T-helper 2 cell treated with Interferon-gamma antibody and Interleukin-4, amounts not matched to agents 100 ng/mL and 5 ng/mL, for 36 hours (primary cell): Measurements from ENCODE around the gene CHMP1A. TPM values are rescaled to one million over a fixed set of nuclear protein-coding genes. Genes with fewer than 3 reads are reported as not detected.
"Not testable (repeated sequence)": the region's sequence is repeated elsewhere in the genome, so short reads cannot be mapped to it uniquely, and the experiment has no call there.

Experiments used
- intact Hi-C: fragments of 100-400 bp; cut with micrococcal nuclease; formaldehyde crosslinking; loops from one replicate; pipeline ENCODE4 v1.15.1; 2023
- total RNA-seq: library from RNA; stranded (reverse); gene quantifications from 2 replicates; pipeline ENCODE4 v1.2.3, GENCODE V29; 2022

Gene CHMP1A
- 98.8 and 101 TPM in 2 replicates for total RNA-seq

DNA sequence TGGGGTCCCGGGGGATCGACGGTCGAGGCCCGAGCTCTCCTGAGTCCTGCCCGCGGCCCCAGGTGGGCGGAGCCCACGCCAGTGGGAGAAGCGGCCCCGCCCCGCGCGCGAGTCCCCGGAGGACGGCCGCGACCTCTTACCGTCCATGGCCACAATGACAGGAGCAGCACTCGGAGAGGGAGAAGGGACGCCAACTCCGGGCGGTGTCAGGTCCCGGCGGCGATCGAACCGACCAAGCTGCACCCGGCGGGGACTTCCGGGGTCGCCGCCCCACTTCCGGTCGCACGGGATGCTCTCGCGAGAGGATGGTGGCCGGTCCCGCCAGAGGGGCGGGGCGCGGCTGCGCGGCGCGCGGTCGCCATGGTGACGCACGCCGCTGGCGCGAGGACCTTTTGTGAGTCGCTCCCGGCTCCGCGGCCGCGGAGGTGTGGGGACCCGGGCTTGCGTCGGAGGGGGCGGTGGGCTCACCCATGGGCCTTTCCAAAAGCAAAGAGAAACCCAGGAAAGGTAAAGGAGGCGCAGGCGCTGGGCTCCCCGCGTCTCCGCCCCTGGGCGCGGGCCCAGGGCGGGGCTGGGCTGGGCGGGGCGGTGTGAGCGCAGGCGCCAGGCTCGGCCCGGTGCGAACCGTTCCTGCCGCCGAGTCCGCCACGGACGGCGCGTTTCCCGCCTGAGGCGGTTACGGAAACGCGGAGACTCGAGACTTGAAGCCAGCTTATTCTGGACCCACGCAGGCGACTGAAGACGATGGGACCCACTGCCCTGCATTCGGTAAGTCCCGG lies at the start of gene CHMP1A, which contains the start of gene SPATA33:
TSS of gene CHMP1A (minus strand) at position 267 of the 779 bp plus-strand sequence. CDS start at position 147, 120 bp downstream.
TSS of gene SPATA33 (plus strand) at position 395 of the 779 bp plus-strand sequence. CDS start at position 471, 76 bp downstream.
- intact Hi-C loops, result loop anchor here (1.0 to 5.0 kb wide), 5 partner anchors 29 to 415 kb away; partner anchors contain the start of genes CDK10, RPL13, SPATA2L and VPS9D1

DNA sequence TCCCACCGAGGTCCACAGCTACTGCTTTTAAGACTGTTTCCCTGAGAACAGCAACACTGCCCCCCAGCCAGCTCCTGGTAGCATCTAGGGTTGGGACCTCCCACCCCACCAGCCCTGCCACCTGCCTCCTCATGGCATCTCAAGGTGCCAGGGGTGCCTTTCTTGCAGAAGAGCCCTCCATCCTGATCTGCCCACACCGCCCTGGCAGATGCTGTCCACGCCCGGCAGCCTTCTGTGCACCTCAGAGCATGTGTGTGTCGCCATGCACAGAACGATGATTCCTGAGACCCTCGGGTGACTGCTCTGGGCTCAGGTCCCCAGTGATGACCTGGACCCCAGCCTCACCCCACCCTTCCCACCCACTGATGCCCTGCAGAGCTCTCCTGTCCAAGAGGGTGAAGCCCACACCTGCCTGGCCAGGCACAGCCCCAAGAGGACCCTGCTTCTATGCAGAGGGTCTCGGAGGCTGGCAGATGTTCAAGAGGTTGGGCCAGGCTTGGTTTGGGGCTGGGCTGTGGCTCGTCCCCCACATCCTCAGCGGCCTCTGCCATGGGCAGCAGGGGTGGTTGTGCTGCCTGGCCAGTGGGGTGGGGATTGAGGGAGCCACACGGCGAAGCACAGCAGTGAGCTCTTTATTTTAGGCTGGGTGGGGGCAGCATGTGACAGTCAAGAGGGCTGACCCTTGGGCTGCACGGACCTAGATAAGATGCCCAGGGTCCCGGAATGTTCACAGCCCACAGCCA lies 49.2 kb upstream of the CHMP1A start:
- intact Hi-C loops, result loop anchor here (1.0 kb wide), 3 partner anchors 87 to 204 kb away; no protein-coding TSS in a partner anchor

DNA sequence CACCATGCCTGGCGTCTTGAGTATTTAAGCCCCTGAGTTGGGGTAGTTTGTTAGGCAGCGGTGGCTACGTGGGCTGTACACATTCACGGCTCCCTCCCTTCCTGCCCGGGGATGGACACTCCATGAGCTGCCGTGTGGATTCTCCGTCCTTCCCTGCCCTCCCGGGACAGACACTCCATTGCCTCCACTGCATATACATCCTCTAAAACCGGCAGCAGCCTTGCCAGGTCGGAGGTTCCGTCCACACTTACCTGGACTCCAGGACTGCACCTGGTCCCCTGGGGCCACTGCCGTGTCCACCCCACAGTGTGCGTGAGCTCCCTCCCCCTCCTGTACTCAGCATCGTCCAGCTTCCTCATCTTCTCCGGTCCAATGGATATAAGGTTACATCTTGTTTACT lies 47.5 kb upstream of the CHMP1A start:
- intact Hi-C loops, result no loop called here

DNA sequence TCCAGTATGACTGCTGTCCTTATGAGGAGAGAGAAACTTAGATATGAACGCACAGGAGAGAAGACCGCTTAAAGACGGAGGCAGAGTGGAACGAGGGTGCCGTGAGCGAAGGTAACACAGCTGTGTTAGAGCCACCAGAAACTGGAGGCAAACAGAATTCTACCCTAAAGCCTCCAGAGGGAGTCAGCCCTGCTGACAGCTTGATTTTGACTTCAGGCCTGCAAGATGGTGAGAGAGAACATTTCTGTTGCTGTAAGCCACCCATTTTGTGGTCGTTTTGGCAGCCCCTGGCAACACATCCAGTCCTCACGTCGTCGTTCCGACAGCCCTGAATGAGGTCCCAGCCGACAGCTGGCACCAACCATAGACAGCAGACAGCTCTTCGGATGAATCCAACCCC lies 46.8 kb upstream of the CHMP1A start:
- intact Hi-C loops, result loop anchor here (5.0 kb wide), 1 partner anchor 47 kb away; the partner anchor contains the start of genes CHMP1A and SPATA33

DNA sequence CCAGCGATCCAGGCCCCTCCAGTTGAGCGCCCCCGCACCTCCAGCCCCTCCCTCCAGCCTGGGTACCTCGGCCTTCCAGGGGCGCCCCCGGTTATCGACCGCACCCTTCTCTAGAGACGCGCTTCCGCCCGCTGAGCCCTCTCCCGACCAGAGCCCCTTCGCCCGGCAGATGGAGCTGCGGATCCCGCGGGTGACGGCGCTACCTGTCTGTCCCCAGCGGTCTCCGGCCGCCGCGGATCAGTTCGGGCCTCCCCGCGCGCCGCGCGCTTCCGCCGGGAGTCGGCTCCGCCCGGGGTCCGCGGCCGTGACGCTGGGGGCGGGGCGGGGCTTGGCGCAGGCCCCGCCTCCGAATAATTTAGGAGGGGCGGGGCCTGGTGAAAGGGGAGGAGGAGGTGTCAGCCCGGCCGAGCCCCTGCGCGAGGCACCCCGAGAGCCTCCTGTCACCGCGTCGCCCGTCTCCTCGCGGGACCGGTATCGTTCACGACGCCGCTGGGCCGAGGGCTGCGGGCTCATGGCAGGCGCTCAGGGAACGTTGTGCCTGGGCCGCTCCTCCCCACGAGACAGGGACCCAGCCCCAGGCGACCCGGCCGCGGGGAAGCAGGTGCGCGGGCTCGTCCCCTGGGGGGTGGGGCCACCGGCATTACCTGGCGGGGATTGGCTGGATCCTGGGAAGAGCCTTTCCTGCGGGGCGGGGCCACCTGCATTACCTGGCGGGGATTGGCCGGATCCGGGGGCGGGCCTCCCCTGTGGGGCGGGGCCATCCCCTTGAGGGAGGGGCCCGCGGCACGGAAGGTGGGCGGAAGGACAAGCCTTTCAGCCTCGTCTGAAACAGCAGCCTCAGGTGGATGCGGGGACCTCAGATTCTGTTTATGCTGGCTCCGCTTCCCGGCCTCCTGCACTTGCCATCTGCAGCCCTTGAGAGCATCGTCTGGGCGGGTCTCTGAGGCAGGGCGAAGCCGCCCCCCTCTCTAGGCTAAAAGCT lies 44.2 kb upstream of the CHMP1A start, which contains the start of gene SPATA2L:
TSS of gene SPATA2L (minus strand) at position 281 of the 982 bp plus-strand sequence. CDS start 473 bp downstream, outside the sequence.
- intact Hi-C loops, result loop anchor here (1.0 to 5.0 kb wide), 3 partner anchors 35 to 127 kb away; partner anchors contain the start of genes CHMP1A and SPATA33

DNA sequence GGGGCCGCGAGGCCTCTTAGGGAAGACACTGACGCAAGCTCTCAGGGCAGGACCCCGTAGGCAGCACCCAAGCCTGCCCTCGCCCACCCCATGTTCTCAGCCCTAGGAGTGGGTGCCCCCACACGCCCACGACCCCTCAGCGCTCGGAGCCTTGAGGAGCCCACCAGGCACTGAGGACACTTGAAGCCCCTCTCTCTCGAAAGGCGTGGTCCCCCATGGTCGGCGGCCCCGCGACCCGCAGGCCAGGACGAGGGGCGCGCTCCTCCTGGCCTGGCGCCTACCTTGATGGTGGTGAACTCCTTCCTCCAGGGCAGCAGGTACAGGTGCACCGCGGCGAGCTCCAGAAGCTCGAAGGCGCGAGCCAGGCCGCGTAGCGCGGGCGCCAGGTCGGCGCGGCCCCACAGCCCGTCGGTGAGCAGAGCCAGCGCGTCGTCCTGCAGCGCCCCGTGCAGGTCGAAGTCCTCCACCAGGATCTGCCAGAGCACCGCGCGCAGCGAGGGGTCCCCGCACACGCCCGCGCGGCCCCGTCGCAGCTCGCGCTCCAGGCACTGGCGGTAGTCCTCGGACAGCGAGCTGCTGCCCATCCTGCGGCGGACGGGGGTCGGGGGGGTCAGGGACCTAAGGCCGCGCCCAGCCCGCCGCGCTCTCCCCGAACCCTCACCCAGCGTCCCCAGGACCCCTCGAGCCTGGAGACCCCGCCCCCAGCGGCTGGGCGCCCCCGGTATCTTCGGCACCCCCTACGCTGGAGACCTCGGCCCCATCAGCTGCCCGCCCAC lies 43.3 kb upstream of the CHMP1A start:
- intact Hi-C loops, result loop anchor here (1.0 to 5.0 kb wide), 6 partner anchors 14 to 173 kb away; partner anchors contain the start of genes CHMP1A and SPATA33

DNA sequence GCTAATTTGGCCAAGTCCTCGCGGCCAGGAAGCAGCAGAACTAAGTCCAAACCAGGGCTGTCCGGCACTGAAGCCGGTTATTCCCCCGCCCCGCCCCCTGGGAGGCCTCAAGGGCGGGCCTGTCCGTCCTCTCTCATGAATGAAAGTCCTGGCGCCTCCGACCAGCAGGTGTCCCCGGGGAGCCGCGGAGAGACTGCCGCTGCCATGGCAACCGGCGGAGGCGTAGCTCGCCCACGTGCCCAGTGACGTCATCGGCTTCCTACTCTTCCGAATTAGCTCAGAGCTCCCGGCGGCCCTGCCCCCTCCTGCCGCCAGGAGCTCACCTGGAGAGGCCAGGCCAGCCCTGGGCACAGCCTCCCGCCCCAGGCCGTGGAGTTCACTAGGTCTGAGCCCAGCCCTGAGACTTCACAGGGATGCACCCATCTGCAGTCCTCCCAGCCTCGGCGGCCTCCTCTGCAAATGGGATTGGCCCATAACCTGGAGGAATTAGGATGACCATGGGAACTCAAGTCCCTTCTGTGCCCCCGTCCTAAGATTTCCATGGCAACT lies 42.7 kb upstream of the CHMP1A start:
- intact Hi-C loops, result loop anchor here (1.0 to 5.0 kb wide), 5 partner anchors 13 to 174 kb away; partner anchors contain the start of genes CHMP1A and SPATA33

DNA sequence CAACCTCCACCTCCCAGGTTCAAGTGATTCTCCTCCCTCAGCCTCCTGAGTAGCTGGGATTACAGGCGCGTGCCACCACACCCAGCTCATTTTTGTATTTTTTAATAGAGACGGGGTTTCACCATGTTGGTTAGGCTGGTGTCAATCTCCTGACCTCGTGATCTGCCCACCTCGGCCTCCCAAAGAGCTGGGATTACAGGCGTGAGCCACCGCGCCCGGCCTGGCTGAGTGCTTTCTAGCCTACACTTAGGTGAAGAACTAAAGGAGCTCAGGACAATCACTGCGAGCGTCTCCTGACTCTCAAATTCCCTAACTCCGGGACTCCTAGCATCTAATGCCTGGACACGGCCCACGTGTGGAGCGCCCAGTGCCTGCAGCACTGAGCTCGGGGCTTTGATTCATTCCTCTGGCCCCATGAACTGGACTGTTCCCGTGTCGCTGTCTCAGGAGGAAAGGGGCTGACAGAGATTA lies 42.2 kb upstream of the CHMP1A start:
- intact Hi-C loops, result loop anchor here (1.0 to 5.0 kb wide), 5 partner anchors 12 to 175 kb away; partner anchors contain the start of genes CHMP1A and SPATA33

DNA sequence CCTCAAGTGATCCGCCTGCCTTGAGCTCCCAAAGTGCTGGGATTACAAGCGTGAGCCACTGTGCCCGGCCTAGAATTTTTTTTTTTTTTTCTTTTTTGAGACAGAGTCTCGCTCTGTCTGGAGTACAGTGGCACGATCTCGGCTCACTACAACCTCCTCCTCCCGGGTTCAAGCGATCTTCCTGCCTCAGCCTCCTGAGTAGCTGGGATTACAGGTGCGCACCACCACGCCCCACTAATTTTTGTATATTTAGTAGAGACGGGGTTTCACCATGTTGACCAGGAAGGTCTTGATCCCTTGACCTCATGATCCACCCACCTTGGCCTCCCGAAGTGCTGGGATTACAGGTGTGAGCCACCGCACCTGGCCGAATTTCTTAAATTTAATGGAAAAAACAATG lies 41.2 kb upstream of the CHMP1A start:
- intact Hi-C loops, result not testable (repeated sequence)

DNA sequence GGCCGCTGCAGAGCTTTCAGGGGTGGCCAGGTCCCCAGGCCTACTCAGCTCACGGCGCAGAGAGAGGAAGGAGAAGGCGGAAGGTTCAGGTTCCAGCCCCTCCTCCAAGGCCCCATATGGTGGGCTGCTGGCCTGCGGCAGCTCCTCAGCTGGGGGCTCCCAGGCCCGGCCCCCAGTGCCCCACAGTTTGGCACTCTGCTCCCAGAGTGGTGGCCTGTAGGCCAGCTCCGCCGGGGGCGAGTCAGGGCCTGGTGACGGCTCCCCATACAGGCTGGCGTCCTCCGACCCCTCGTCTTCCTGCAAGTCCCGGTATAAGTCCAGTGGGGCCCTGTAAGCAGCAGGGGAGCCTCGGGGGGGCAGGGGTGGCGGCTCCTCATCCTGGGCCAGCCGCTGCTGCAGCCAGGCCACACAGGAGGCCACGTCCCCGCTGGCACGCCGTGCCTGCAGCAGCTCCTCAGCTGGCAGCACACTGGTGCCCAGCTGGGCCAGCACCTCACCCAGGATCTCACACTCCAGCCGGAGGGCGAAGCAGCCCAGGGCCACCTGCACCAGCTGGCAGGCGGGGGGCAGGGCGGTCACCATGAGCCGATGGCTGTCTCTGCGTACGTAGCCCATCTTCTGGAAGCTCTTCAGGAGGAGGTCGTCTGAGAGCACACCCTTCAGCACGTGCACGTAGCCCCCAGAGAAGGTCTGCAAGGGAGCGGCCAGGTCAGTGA lies 40.3 kb upstream of the CHMP1A start:
- intact Hi-C loops, result no loop called here

DNA sequence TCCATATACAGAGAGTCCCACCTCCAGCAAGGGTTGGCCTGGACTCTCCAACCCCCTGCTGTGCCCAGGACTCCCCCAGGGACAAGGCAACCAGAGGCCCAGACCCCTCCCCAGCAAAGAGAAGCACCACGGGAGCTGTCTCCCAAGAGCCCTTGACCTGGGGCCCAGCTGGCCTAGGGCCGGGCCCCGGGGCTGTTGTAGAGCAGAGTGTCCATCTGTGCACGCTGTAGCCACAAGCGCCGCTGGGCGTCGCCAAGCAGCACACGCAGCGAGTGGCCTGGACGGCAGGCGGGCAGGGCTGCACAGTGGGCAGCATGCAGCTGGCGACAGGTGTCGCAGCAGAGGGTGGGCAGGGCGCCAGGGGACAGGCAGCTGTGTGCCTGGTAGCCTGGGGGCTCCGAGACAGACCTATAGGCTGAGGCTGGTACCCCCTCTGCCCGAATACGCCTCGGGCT lies 39.7 kb upstream of the CHMP1A start:
- intact Hi-C loops, result no loop called here

DNA sequence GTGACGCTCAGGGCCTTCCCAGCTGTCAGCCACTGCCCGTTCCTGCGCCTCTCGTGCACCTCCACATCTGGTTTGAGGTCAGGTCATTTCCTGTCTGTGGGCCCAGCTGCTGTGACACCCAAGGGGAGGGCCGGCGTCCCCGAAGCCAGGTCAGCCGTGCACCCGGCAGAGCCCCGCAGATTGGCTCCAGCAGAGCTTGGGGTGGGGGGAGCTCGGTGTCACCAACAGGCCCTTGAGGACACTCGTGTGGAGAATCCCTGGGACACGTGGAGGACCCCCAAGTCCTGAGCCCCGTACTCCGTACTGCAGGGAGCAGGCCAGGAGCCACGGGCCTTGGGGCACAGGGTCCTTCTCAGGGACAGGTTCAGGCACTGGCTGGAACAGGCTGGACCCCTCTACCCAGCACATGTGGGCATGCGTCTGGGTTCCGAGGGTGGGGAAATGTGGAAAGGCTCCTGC lies 39.2 kb upstream of the CHMP1A start:
- intact Hi-C loops, result no loop called here

DNA sequence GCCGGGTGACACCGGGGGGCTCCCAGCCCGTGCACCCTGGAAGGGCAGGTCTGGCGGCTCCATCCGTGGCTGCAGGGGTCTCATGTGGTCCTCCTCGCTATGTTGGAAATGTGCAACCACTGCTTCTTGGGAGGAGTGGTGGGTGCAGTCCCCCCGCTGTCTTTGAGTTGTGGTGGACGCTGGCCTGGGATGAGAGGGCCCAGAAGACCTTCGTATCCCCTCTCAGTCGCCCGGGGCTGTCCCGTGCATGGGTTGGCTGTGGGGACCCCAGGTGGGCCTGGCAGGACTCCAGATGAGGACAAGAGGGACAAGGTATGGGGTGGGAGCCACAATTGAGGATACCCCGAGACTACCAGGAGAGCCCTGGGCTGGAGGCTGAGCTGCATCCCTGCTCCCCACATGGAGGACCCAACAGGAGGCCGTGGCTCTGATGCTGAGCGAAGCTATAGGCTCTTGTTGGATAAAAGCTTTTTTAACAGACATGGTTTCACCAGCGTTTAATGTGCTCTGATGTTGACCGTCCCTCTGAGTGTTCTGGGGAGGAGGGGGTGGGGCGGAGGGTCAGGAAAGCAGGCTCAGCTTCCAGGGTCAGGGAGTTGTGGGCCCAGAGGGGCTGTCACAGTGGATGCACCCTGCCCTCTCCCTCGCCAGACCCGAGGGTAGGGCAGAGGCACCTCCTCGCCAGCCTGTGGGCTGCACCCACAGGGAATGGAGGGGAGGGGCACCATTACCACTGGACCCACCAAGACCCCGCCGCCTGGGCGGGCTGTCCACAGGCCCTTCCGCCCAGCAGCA lies 38.6 kb upstream of the CHMP1A start:
- intact Hi-C loops, result no loop called here

DNA sequence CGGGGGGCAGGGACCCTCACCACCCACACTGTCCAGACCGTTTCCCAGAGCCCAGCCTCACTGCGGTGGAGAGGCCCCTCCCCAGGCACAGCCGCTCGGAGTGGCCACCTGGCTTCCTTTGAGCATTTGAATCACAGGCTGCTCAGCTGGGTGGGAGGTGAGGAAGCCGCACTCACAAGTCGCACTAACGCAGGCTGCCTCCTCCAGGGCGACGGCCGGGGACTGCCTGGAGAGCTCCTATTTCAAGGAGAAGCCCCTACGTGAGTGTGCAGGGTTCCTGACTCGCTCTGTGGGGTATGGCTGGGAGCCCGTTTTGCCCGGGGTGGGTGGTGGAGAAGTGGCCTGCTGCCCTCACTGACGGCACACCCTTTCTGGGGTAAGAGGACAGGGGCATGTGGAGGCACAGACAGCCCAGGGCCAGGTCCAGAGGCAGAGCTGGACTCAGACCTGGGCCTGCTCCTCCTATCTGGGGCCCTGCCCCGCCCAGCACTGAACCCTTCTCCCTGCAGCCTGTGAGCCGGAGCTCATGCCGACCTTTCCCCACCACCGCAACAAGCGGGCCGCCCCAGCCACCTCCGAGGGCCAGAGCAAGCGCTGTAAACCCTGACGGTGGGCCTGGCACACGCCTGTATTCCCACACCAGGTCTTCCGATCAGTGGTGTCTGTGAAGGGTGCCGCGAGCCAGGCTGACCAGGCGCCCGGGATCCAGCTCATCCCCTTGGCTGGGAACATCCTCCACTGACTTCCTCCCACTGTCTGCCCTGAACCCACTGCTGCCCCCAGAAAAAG lies 37.8 kb upstream of the CHMP1A start:
- intact Hi-C loops, result no loop called here

DNA sequence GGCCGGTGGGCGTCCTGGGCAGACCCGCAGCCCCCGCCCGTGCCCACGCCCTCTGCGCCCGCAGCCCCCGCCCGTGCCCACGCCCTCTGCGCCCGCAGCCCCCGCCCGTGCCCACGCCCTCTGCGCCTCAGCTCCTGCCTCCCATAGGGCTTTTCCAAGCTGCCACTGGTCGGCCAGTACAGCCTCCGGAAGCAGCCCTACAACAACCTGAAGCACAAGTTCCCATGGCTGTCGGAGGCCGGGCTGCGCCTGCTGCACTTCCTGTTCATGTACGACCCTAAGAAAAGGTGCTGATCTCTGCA lies 37.2 kb upstream of the CHMP1A start:
- intact Hi-C loops, result not testable (repeated sequence)

DNA sequence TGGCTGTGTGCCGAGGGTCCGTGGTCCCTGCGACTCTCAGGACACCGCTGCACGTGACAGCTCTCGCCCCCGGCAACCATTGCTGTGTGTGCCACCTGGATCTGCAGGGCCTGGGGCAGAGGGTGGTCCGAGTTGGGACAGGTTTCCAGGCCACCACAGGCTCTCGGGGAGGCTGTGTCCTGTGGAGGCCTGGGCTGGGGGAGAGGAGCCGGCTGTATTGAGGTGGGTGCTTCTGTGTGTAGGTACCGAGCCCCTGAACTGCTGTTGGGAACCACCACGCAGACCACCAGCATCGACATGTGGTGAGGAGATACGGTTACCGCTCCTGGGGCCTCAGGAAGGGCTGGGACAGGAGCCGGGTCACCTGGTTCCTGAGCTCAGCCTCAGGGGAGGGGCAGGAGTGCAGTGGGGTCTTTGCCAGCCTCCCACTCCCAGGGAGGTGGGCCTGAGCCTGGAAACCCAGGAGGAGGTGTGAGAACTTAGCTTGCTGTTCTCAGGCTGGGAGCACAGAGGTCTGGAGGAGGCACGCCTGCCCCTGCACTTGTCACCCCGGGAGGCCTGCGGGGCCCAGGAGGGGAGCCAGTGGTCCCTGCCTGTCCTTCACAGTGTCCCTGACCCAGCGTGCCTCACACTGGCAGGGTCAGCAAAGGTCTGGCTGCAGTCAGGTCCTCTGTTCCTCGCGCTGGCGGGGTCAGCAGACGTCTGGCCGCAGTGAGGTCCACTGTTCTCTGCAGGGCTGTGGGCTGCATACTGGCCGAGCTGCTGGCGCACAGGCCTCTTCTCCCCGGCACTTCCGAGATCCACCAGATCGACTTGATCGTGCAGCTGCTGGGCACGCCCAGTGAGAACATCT lies 36.6 kb upstream of the CHMP1A start:
- intact Hi-C loops, result no loop called here
